Epithelial cell of proximal tubule (primary cell): ENCODE measurements around the gene RNASEL. TPM values are rescaled to one million over a fixed set of nuclear protein-coding genes. Genes with fewer than 3 reads are reported as not detected.

ENCODE experiments used
- DNase-seq: peaks from one replicate; pipeline ENCODE4 v3.0.0-alpha.2; 2011; ENCODE audit warnings: low read depth
- H3K4me3 ChIP-seq: 2 replicates; pipeline ENCODE4 v1.5.1; 2011; ENCODE audit warnings: low read depth, mild to moderate bottlenecking, low read length
- CTCF ChIP-seq: conservative IDR thresholded peaks from 2 replicates; pipeline ENCODE4 v1.5.1; 2012; ENCODE audit warnings: low read depth, mild to moderate bottlenecking, low read length
- total RNA-seq: library from RNA; depleted of rRNA; stranded (reverse); fragments of >200 nt; gene quantifications from 2 replicates; pipeline ENCODE4 v1.2.3, GENCODE V29; 2015

The RNASEL gene
- total RNA-seq, 1 donor from 2014 or later, result 1.7 TPM

DNA sequence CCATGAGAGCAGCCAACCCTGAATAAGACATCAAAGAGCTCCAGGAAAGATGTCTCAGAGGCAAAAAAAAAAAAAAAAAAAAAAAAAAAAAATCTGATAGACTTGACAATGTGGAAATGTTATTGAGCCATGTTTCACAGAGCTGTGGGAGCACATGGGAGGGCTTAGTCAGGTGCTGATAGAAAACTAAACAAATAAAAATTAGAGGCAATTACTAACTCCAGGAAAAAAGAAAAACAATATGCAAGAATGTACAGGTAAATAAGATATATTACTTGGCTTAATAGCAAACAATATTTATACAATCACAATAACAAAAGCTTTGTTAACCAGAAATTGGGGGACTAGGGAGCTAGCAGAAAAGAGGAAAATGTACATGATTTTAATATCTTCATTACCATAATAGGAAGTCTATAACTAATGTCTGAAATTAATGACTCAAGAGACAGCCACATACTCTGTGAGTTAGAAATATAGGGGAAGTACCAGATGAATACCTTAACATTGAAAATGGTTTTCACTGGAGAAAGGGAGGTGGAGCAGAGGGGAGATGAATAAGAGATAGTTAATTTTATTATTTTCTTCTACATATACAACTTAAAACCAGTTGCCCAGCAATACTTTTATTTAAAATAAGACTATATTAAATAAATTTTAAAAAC, 32.0 kb upstream of the RNASEL start:
- no peak for TF ChIP-seq CTCF
- DNase-seq, result no peak
- no peak overlapping the region for H3K4me3 ChIP-seq

GRCh38 chr1:182617734-182618351, 28.8 kb upstream of the RNASEL start:
- no peak for TF ChIP-seq CTCF
- no peak for DNase-seq
- no peak overlapping the region for H3K4me3 ChIP-seq

DNA sequence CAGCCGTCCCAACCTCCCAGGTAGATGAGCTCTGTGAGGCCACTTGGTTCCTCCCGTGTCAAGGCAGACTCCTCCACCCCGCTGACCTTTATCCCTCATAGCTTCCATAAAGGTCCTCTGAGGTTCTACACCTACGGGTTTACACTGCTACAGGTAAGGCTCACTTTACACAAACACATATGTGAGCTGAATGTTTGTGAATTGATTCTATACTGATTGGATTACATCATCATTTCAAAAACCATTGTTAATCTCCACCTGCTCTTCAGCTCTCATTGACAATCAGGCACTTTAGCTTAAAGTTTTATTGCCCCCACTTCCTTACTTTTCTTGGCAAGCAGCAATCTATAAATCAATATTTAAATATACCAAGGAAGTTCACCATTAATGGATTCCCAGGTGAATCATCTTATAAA, 28.0 kb upstream of the RNASEL start:
- no peak for TF ChIP-seq CTCF
- no peak overlapping the region for H3K4me3 ChIP-seq
- DNase-seq, result no peak

GRCh38 chr1:182616130-182617013, 27.3 kb upstream of the RNASEL start:
- TF ChIP-seq CTCF, result no peak
- no peak overlapping the region for H3K4me3 ChIP-seq
- DNase-seq, result no peak

GRCh38 chr1:182615468-182616129, 26.5 kb upstream of the RNASEL start:
- TF ChIP-seq CTCF, result no peak
- DNase-seq, result no peak
- peak overlapping the region; percentile 56 for H3K4me3 ChIP-seq

GRCh38 chr1:182614796-182615454, 25.9 kb upstream of the RNASEL start:
- TF ChIP-seq CTCF, result no peak
- H3K4me3 ChIP-seq, result peak overlapping the region; percentile 56
- no peak for DNase-seq
